Ovary (tissue), 9 donors: ENCODE measurements around the gene SERP2. TPM values are rescaled to one million over a fixed set of nuclear protein-coding genes. Genes with fewer than 3 reads are reported as not detected.
A peak's percentile ranks its signal among the peaks of the same experiment; 100 is the strongest.

Source experiments
- DNase-seq, 5 donors: peaks; one replicate each; pipeline ENCODE4 v3.0.0-alpha.2; 2019 to 2020
- H3K27ac ChIP-seq, 2 donors: fragments of 200-600 bp; one replicate each; pipeline versions ENCODE4 v1.5.1 to v1.8.0; 2019 to 2022
- H3K27me3 ChIP-seq: fragments of 200-600 bp; one replicate; pipeline ENCODE4 v1.8.0; 2022
- H3K36me3 ChIP-seq: fragments of 200-600 bp; sonication (generic); one replicate; pipeline ENCODE4 v1.5.1; 2019
- H3K4me1 ChIP-seq: one replicate; pipeline ENCODE4 v1.8.1; 2013; ENCODE audit warnings: mild to moderate bottlenecking, moderate library complexity; ENCODE audit not compliant: insufficient read depth
- H3K4me3 ChIP-seq: fragments of 200-600 bp; sonication (generic); one replicate; pipeline ENCODE4 v1.5.1; 2017
- H3K9me3 ChIP-seq, 2 donors: fragments of 200-600 bp in 1 of 2; sonication (generic) in 1 of 2; one replicate each; pipeline versions ENCODE4 v1.5.1 to v1.8.1; 2013 to 2019; ENCODE audit warnings: mild to moderate bottlenecking in 1 of 2, moderate library complexity in 1 of 2
- EP300 ChIP-seq: sonication (generic); formaldehyde crosslinking; IDR thresholded peaks from one replicate; pipeline ENCODE4 v1.6.1; 2017; ENCODE audit warnings: antibody characterized with exemption
- POLR2A ChIP-seq: fragments of 450-650 bp; IDR thresholded peaks from one replicate; pipeline ENCODE4 v1.6.1; 2017; ENCODE audit warnings: antibody characterized with exemption, mild to moderate bottlenecking, moderate library complexity
- WGBS, 3 donors: extraction: QIAGEN DNeasy Blood & Tissue Kit in 1 of 3; methylation state at CpG; one replicate each; pipeline versions ENCODE4 v1.1.5 to v1.1.7; 2013 to 2017; 5-methylcytosine and 5-hydroxymethylcytosine counted together
- intact Hi-C, 4 donors: fragments of 100-400 bp; cut with DNase I; formaldehyde crosslinking; loops; one replicate each; pipeline versions ENCODE4 v1.11.0 to v1.15.1; 2022 to 2023
- polyA plus RNA-seq, 2 donors: library from polyadenylated mRNA; stranded (reverse); fragments of 200-250 nt in 1 of 2; fragments of 350-450 nt in 1 of 2; fragmentation: Illumina TruSeq in 1 of 2; extraction: RNeasy Lipid Tissue Mini Kit (QIAGEN cat#74804) in 1 of 2; gene quantifications; one replicate each; pipeline ENCODE4 v1.2.3, GENCODE V29; 2013 to 2014
- total RNA-seq, 7 donors: library from RNA; depleted of rRNA in 2 of 7; stranded (reverse); fragments of >200 nt in 2 of 7; fragmentation: NEBNext Ultra II Directional in 3 of 7; extraction: Animal tissue kit (Norgen Biotek cat#: 25700) in 3 of 7; gene quantifications; one replicate each; pipeline versions ENCODE4 v1.1.0 to v1.2.4, GENCODE V29; 2016 to 2023
- TF ChIP-seq, protein P1 (sequence below), 3 donors: fragments of 450-650 bp in 2 of 3; fragments of 200-600 bp in 1 of 3; IDR thresholded peaks; one replicate each; pipeline versions ENCODE4 v1.5.1 to v1.8.0; 2016 to 2022; ENCODE audit warnings: antibody characterized with exemption in 3 of 3, mild to moderate bottlenecking in 1 of 3
- donor health status: DM: no; HTN: no; CAD: no; lungs with moderate emphysema.
- donor health status: DM: no; HTN: no; CAD: no.
- donor health status: Bipolar disorder and iron deficiency.
- donor health status: DM: yes; HTN: yes; CAD: no.
- donor health status: DM: no; HTN: no; CAD: no.
- donor health status: DM: yes; HTN: yes; CAD: no.

Gene SERP2
- total and polyA plus RNA-seq, 9 donors = 8.3 to 14.9 (median 10.8) TPM

DNA sequence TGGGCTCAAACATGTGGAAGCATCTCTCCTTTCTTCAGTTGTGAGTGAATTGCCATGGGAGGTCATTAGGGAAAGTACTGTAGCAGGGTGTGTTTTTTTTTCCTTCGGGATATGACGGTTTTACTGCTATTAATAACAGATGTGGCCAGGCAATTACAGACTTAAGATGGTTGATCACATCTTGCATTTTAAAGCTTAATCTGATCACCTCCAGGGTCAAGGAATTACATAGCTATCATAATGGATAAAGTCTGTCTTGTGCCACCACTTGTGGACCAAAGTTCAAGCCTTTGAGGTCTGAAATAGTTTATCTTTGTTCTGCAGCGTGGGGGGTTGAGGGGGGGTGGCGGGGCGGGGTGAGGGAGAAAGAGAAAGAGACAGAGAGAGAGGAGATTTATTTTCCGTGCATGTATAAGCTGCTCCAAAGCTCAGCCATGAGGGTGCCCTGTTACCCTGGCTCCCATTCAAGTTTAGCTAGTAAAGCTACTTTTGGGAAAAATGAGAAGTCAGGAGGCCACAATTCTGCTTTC, 5.5 kb upstream of the SERP2 start:
- H3K4me3 ChIP-seq = no peak overlapping the region
- no peak for DNase-seq
- intact Hi-C loops = no loop called here
- H3K4me1 ChIP-seq = peaks cover 5% of the 10 kb centered on the region
- no peaks in the 10 kb centered on the region for H3K9me3 ChIP-seq
- TF ChIP-seq EP300 (no peak), POLR2A (no peak)
- TF ChIP-seq, protein P1, sequence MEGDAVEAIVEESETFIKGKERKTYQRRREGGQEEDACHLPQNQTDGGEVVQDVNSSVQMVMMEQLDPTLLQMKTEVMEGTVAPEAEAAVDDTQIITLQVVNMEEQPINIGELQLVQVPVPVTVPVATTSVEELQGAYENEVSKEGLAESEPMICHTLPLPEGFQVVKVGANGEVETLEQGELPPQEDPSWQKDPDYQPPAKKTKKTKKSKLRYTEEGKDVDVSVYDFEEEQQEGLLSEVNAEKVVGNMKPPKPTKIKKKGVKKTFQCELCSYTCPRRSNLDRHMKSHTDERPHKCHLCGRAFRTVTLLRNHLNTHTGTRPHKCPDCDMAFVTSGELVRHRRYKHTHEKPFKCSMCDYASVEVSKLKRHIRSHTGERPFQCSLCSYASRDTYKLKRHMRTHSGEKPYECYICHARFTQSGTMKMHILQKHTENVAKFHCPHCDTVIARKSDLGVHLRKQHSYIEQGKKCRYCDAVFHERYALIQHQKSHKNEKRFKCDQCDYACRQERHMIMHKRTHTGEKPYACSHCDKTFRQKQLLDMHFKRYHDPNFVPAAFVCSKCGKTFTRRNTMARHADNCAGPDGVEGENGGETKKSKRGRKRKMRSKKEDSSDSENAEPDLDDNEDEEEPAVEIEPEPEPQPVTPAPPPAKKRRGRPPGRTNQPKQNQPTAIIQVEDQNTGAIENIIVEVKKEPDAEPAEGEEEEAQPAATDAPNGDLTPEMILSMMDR (IDR thresholded peaks at IDR 0.05) = no peak
- no peaks in the 10 kb centered on the region for H3K36me3 ChIP-seq
- WGBS, 3 donors = 2 to 11% (median 5%) methylated on average over 6 of the region's 6 CpGs
- no peak overlapping the region for H3K27ac ChIP-seq
- no peaks in the 10 kb centered on the region for H3K27me3 ChIP-seq

DNA sequence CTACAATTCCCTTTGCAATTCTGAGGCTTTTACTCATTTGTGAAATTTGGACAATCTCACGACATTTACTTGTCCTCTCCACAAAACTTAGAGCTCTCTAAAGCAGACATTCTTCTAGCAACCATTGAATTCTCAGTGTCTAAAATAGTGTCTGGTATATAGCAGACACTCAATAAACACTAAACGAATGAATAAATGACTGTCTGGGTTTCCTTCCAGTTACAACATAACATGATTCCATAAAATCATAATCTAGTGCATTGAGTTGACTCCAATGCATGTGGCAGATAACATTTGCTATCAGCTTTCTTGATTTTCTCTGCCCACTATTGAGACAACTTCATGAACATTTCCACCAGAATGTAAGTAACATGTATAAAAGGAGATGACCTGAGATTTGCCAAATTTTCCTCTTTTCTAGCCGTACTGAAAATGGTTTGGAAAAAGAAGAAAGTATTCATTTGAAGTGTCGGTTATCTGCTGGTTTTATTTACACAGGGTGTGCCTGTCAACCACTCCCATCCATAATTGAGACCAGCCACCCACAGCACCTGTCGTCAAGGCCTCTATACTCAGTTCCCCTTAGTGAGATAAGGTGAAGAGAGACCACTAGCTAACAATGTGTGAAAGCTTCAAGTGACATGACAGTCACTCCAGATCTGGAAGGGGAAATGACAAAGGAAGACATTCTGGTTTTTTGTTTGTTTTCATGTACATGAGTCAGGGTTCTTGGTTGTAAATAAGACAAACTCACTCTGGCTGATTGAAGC, 4.8 kb upstream of the SERP2 start:
- 61 to 65% (median 65%) methylated on average over 5 of the region's 5 CpGs for WGBS, 3 donors
- TF ChIP-seq, protein P1 (IDR thresholded peaks at IDR 0.05) = no peak
- no peak for TF ChIP-seq POLR2A
- TF ChIP-seq EP300 = no peak
- no peak overlapping the region for H3K4me3 ChIP-seq
- intact Hi-C loops = no loop called here
- DNase-seq = no peak
- H3K36me3 ChIP-seq = no peaks in the 10 kb centered on the region
- H3K4me1 ChIP-seq = peaks cover 5% of the 10 kb centered on the region
- H3K27ac ChIP-seq = no peak overlapping the region
- no peaks in the 10 kb centered on the region for H3K27me3 ChIP-seq
- H3K9me3 ChIP-seq = no peaks in the 10 kb centered on the region

DNA sequence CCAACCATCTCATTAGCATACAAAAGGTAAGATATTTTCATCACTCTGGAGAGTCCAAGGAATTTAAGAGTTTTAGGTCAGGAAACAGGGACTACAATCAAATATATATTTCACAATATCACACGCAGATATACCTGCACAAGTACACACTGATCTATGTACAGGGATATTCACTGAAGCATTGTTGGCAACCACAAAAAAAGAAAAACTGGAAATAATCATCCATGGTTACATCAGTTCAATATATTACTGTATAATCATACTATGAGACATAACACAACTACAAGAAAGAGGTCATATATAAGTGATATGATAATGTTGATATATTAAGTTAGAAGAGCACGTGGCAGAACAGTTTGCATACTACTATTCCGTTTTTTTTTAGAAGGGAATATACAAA, 2.2 kb upstream of the SERP2 start:
- no peak overlapping the region for H3K4me3 ChIP-seq
- H3K9me3 ChIP-seq = no peaks in the 10 kb centered on the region
- intact Hi-C loops = no loop called here
- TF ChIP-seq EP300 = no peak
- TF ChIP-seq POLR2A = no peak
- DNase-seq = no peak
- H3K4me1 ChIP-seq = peaks cover 5% of the 10 kb centered on the region
- H3K27me3 ChIP-seq = no peaks in the 10 kb centered on the region
- H3K27ac ChIP-seq = no peak overlapping the region
- 85 to 89% (median 89%) methylated on average over 3 of the region's 3 CpGs for WGBS, 3 donors
- no peaks in the 10 kb centered on the region for H3K36me3 ChIP-seq

DNA sequence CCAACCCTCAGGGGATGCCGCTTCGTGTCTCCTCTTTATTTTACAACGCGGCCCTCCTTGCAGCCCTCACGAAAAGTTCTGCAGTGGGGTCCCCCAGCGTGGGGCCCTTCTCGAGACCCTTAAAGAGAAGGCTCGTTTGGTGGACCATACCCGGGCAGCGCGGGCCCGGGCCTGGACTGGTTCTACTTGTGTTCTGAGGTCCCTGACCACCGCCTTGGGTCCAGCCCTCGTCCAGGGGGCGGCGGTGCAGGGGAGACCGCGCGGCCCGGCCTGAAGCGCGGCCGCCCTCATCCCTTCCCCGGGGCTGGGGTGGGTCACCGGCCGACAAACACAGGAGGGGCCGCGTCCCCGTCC, 400 bp upstream of the SERP2 start:
- H3K36me3 ChIP-seq = no peaks in the 10 kb centered on the region
- H3K4me1 ChIP-seq = peaks cover 5% of the 10 kb centered on the region
- intact Hi-C loops = no loop called here
- WGBS, 3 donors = 14 to 35% (median 16%) methylated on average over 20 to 29 of the region's 29 CpGs
- DNase-seq = peak in 1 of 5 donors; percentile 47
- H3K27ac ChIP-seq = peak overlapping the region in 1 of 2 donors; percentile 66
- H3K4me3 ChIP-seq = peak overlapping the region; percentile 51
- H3K27me3 ChIP-seq = no peaks in the 10 kb centered on the region
- no peaks in the 10 kb centered on the region for H3K9me3 ChIP-seq
- TF ChIP-seq EP300 = no peak
- no peak for TF ChIP-seq POLR2A
- TF ChIP-seq, protein P1 (IDR thresholded peaks at IDR 0.05) = no peak

DNA sequence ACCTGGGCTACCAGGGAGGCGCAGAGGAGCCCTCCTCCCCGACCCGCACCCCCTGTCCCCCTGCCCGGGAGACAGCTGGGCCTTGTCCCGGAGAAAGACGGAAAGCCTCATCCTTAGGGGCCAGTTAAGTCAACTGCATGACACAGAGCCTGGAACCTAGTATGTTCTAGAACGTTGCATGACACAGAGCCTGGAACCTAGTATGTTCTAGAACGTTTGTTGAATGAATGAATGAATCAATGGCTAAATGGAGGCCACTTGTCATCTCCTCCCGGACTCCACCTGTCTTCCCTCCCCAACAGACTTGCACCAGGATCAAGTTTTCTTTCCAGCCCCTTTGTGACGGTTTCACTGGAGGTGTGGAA, 706 bp downstream of the SERP2 start:
- H3K9me3 ChIP-seq = no peaks in the 10 kb centered on the region
- no peak for DNase-seq
- H3K27me3 ChIP-seq = no peaks in the 10 kb centered on the region
- intact Hi-C loops = no loop called here
- whole genome bisulfite sequencing, 3 donors = 26 to 34% (median 30%) methylated on average over 10 of the region's 10 CpGs
- no peaks in the 10 kb centered on the region for H3K36me3 ChIP-seq
- peak overlapping the region in 1 of 2 donors; percentile 66 for H3K27ac ChIP-seq
- H3K4me3 ChIP-seq = peak overlapping the region; percentile 51
- peaks cover 5% of the 10 kb centered on the region for H3K4me1 ChIP-seq
- no peak for TF ChIP-seq POLR2A
- TF ChIP-seq, protein P1 (IDR thresholded peaks at IDR 0.05) = no peak
- TF ChIP-seq EP300 = no peak
